Measurements from ENCODE around the gene AKT2.

- TF ChIP-seq CTCF (IDR thresholded peaks at IDR 0.05) (no peak), POLR2A (IDR thresholded peaks at IDR 0.05) (no peak), POLR2AphosphoS5 (IDR thresholded peaks at IDR 0.05) (no peak)
These were observed 13.4 kb downstream of the AKT2 start for GRCh38 chr19:40271706-40272105.

All from breast epithelium (tissue), 3 donors.